Adrenal gland (tissue), 5 donors: ENCODE results near the gene SLC50A1.
A peak's percentile ranks its signal among the peaks of the same experiment; 100 is the strongest.

ENCODE experiments used
- CTCF ChIP-seq, 6 experiments: fragments of 450-650 bp in 4 of 6; fragments of 200-600 bp in 2 of 6; sonication (generic) in 1 of 6; IDR thresholded peaks; 1 replicate in 5 of 6; 2 replicates in 1 of 6; pipeline versions ENCODE4 v1.5.1 to v1.8.0; 2016 to 2021; ENCODE audit warnings: antibody characterized with exemption in 6 of 6, mild to moderate bottlenecking in 2 of 6, moderate library complexity in 1 of 6
- POLR2A ChIP-seq, 2 donors: fragments of 450-650 bp; IDR thresholded peaks; one replicate each; pipeline ENCODE4 v1.6.1; 2017; ENCODE audit warnings: antibody characterized with exemption in 2 of 2, mild to moderate bottlenecking in 2 of 2, moderate library complexity in 1 of 2
- donor health status: DM: no; HTN: no; CAD: no.

- TF ChIP-seq CTCF (IDR thresholded peaks at IDR 0.05) = peak; percentile 9 to 47 (median 35)
- TF ChIP-seq POLR2A (IDR thresholded peaks at IDR 0.05) = no peak
Measured at GRCh38 chr1:155093911-155094621, 41.6 kb upstream of the SLC50A1 start.
